Activated CD8-positive, alpha-beta memory T cell treated with anti-CD3 and anti-CD28 coated beads, Interleukin-2, amount 50 U/mL, for 48 hours (primary cell): ENCODE results near the gene RRP12.
"Not testable (repeated sequence)": the region's sequence is repeated elsewhere in the genome, so short reads cannot be mapped to it uniquely, and the experiment has no call there.

ENCODE experiments used
- DNase-seq: peaks from one replicate; pipeline ENCODE4 v3.0.0-alpha.2; 2020

Gene RRP12, protein sequence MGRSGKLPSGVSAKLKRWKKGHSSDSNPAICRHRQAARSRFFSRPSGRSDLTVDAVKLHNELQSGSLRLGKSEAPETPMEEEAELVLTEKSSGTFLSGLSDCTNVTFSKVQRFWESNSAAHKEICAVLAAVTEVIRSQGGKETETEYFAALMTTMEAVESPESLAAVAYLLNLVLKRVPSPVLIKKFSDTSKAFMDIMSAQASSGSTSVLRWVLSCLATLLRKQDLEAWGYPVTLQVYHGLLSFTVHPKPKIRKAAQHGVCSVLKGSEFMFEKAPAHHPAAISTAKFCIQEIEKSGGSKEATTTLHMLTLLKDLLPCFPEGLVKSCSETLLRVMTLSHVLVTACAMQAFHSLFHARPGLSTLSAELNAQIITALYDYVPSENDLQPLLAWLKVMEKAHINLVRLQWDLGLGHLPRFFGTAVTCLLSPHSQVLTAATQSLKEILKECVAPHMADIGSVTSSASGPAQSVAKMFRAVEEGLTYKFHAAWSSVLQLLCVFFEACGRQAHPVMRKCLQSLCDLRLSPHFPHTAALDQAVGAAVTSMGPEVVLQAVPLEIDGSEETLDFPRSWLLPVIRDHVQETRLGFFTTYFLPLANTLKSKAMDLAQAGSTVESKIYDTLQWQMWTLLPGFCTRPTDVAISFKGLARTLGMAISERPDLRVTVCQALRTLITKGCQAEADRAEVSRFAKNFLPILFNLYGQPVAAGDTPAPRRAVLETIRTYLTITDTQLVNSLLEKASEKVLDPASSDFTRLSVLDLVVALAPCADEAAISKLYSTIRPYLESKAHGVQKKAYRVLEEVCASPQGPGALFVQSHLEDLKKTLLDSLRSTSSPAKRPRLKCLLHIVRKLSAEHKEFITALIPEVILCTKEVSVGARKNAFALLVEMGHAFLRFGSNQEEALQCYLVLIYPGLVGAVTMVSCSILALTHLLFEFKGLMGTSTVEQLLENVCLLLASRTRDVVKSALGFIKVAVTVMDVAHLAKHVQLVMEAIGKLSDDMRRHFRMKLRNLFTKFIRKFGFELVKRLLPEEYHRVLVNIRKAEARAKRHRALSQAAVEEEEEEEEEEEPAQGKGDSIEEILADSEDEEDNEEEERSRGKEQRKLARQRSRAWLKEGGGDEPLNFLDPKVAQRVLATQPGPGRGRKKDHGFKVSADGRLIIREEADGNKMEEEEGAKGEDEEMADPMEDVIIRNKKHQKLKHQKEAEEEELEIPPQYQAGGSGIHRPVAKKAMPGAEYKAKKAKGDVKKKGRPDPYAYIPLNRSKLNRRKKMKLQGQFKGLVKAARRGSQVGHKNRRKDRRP (N-terminal part only)

DNA sequence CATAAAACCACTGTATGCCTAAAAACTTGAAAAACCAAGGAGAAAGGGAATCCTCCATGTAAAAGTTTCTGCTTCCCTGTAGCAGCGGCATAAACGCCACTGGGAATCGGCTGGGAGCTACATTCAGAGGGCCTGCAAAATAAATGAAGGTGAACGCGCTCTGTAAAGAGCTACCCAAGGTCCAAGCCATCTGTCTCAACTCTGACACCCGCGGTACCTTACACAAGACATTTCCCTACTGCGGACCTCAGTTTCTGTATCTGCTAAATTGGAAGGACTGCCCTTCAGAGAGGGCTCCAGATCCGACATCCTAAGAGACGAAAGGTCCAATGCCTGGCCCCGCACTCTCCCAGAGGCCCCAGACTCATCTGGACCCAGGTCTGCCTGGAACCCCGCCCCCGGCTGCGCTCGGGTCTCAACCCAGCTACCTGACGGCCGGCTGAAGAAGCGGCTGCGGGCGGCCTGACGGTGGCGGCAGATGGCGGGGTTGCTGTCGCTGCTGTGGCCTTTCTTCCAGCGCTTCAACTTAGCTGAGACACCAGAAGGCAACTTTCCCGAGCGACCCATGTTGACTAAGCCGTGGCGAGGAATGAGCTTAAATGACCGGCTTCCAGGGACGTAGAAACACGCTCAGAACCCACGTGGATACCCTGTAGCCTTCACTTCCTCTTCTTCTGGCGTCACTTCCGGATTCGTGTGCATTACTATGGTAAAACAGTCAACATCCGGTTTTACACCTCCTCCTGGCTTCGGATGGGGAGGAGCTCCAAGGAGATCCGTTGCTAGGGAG lies at the start of gene RRP12:
TSS of gene RRP12 (minus strand) at position 676 of the 790 bp plus-strand sequence. CDS start at position 567, 109 bp downstream.
- DNase-seq = peak; percentile 84

DNA sequence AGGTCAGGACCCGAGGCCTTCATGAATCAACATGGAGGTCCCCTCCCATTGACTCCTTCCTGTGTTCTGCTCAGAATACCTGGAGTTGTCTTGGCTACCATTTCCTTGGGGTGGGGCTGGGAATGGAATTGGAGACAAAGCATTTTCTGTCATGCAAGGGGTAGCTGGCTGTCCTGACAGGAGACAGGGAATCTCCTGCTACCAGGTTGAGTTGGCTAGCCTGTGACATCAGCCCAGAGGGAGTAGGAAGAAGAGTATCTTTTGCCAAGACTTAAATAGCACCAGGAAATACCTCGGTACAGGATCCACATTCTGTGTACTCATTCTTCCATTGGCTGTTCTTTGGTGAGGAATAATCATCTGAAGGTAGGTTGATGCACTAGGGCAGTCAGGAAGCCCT lies 49.7 kb upstream of the RRP12 start:
- no peak for DNase-seq

DNA sequence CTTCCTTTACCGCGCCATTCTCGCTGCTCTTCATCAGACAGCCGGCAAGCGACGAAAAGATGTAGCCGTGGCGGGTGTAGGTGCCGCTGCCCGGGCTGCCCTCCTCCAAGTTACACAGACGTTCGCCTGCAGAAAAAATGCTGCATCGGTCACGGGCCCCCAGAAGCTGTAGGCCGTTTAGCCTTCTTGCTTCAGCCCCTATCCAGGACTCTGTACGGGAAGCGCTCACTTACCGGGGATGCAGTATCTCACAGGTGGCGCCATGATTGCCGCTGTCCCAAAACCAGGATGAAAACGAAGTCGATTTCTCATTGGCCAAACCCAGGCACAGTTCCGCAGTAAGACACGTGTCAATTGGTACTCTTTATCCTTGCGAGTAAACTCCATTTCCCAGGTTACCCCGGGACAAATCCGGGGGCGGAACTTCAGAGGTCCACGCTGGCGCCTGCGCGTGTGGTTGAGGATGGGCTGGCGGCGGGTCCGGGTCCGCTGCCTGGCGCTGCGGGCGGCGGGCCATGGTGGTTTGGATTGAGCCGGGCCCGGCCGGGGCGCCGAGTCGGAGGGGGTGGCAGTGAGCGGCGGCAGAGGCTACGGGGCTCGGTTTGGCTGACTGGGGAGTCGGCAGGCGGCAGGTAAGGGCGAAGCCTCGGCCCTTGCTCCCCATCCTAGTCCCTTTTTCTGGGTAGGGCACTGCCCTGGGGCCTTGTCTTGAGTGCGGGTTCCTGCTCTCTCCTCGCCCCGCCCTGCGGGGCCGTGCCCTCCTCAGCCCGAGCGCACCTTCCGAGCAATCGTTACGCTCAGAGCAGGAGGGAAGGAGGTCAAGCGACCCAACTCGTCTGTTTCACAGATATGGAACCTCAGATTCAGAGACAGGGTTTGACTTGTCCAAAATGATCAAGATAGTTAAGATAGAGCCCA lies 44.8 kb upstream of the RRP12 start, which contains the start of the genes EXOSC1 and ZDHHC16:
TSS of gene EXOSC1 (minus strand) at position 285 of the 918 bp plus-strand sequence. CDS start at position 264, 21 bp downstream.
TSS of gene ZDHHC16 (plus strand) at position 454 of the 918 bp plus-strand sequence. CDS start 5,501 bp downstream, outside the sequence.
- DNase-seq = peak; percentile 92

DNA sequence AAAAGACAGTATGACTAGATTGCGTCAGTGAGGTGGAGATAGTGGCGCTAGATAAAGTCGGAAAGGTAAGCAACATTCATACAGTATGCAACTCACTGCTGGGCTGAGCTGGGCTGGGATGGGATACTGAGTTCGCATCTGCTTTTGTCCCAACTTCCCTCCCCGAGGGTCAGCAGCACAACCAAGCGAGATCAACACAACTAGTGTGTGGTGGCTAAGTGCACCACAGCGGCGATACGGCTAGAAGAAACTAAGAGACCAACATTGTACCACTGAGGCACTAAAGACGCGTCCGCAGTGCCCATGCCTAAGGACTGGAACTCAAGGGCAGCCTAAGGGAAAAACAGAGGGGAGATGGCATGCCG lies 44.2 kb upstream of the RRP12 start:
- peak; percentile 61 for DNase-seq

DNA sequence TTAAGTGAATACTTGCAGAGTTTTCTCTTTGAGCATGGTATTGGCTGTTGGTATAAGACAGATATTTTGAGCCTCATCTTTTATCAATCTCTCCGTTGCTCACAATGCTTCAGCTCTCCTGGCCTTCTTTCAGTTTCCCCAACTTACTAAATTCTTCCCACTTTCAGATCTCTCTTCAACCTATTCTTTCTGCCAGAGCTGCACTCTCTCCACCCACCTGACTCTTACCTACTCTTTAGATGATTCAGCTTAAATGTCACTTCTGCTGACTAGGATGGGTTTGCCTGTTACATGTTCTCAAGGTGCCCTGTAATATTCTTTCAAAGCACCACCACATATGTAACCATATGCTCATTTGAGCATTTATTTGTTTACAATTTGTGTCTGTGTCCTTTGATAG lies 43.1 kb upstream of the RRP12 start:
- no peak for DNase-seq

DNA sequence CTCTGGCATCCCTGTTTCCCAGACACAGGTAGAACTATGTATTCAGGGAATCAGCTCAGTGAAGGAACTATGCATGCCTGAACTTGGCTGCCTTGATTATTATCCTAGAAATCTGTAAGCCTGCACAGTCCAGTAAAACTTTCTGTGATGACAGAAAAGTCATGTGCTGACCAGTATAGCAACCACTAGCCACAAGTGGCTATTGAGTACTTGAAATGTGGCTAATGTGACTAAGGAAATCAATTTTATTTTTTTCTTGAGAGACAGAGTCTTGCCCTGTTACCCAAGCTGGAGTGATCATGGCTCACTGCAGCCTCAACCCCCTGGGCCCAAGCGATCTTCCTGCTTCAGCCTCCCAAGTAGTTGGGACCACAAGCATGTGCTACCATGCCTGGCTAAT lies 41.1 kb upstream of the RRP12 start:
- no peak for DNase-seq

DNA sequence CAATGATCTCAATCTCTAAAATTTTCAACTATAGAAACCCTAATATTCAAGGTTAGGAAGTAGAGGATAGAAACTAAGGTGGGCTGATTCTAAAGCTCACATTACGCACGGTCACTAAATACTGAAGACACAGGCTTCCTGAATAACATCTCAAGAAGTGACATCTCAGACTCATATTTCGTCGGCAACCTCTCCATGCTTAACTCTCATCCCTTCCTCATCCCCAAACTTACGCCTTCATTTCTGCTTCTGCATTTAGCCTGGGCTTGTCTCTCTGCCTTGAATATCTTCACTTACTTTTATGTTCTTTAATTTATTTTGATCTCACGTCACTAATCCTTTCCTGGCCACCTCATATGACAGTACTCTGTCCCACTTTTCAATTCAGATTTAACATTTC lies 34.1 kb upstream of the RRP12 start:
- no peak for DNase-seq

DNA sequence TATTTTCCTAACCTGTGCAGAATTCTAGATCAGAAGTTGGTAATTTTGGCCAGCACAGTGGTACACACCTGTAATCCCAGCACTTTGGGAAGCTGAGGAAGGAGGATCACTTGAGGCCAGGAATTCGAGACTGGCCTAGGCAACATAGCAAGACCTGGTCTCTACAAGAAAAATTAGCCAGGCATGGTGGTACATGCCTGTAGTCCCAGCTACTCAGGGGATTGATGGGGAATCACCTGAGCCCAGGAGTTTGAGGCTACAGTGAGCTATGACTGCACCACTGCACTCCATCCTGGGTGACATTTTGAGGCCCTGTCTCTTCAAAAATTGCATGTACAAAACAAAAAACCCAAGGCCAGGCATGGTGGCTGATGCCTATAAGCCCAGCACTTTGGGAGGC lies 33.4 kb upstream of the RRP12 start:
- no peak for DNase-seq

DNA sequence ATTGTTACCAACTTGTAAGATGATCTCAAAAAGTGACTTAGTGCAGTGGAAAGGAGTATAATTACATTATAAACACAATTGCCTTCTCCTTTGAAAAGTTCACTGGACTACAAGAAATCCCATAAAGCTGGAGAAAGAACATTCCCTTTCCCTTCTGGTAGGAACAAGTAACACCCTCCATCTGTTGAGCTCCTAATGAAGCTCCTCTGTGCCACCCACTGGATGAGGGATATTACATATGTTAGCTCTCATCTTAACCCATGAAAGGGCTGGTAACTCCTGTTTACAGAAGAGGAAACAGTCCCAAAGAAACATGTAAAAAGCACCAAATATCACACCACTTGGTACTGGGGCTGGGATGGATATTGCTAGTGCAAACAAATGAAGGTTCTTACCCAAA lies 32.9 kb upstream of the RRP12 start:
- DNase-seq = no peak

DNA sequence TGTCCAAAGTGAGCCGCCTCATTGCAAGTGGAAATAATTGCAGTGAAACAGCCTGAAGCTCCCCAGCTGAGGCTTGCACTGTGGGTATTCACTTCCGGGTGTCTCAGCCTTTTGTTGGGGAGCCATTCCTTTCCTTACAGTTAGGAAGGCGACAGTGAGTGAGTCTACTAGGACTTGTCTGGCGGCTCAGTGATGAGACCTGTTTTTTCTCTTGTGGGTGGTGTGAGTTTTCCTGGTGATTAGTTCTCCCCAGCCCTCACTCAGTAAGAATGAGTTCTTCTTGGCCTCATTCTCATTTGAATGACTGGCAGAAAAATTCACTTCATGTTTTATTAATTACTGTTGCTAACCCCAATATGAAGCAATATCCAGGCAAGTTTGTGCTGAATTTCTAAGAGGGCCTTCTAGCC lies 27.4 kb upstream of the RRP12 start:
- no peak for DNase-seq

DNA sequence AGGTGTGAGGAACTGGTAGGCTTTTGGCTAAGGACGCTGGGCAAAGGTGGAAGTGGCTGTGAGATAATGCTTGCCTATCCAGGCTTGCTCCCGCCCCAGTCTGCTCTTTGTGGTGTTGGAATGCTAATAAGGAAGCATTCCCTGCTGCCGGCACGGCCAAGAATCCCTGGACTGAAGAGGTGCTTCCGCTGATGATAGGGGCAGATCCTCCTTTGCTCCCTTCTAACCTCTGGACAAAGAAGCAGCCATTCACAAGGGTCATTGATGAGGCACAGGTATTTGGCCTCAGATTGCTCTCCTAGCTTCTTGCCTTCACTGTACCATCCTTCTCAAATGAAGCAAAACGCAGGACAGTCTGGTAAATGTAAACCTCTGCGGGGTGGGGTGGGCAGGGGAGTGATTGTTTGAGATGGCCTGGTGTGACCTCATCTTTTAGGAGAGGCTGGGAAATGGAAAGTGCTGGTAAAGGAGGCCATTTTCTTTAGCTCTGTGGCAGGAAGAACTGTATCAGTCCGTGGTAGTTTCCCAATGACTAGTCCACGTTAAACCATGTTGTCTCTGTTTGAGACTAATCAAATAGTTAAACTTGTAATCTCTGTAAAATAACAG lies 26.5 kb upstream of the RRP12 start:
- DNase-seq = no peak

DNA sequence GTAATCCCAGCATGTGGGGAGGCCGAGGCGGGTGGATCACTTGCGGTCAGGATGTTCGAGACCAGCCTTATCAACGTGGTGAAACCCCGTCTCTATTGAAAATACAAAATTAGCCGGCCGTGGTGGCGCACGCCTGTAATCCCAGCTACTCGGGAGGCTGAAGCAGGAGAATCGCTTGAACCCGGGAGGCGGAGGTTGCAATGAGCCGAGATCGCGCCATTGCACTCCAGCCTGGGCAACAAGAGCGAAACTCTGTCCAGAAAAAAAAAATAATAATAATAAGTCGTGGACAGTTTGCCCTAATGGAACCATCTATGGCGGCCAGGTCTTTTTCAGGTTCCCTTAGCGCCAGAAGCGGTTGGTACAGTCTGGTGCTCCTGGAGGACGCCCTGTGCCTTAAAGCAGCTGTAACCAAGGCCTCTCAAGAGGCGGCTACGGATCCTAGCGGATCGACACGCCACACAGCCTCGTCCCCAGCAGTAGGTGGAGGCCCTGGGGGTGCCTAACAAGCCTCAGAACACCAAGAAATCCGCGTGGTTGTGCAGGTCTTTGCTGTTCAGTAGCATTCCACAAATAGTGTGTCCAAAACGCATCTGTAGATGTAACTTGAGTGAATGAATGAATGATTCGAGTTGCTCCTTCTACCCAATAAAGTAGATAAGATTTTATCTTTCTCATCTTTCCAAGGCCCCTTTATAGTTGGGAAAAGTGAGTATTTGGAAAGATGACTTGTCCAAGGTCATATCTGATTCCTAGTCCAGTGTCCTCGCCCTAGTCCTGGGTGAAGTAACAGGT lies 25.8 kb upstream of the RRP12 start:
- peak; percentile 67 for DNase-seq

DNA sequence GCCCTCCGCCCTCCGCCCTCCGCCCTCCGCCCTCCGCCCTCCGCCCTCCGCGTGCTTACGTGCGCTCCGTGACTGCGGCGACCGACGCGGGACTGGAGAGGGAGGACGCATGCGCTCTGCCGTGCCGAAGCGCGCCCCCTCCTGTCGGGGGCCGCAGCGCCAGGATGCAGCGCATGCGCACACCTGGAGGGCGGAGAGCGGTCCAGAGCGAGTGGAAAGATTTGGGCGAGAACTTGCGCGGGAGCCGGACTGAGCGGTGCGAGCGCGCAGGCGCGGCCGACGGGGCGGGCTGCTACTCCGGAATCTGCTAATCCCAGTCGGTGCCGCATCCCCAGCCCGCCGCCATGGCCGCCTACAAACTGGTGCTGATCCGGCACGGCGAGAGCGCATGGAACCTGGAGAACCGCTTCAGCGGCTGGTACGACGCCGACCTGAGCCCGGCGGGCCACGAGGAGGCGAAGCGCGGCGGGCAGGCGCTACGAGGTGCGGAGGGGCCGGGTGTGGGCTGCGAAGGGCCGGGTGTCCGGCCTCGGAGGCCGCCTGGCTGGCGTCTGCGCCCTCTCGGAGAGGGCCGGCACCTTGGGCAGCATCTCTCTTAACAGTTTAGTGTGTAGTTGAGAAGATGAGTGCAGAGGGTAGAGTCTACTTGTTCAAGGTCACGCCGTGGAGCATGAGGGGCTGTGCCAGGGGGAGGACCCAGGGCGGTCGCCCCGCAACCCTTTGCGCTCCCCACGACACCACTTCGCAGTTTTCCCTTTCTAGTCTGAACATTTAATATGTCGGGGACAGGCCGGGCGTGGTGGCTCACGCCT lies 25.0 kb upstream of the RRP12 start, which contains the start of gene PGAM1:
TSS of gene PGAM1 (plus strand) at position 228 of the 812 bp plus-strand sequence. CDS start at position 345, 117 bp downstream.
- peak; percentile 98 for DNase-seq

DNA sequence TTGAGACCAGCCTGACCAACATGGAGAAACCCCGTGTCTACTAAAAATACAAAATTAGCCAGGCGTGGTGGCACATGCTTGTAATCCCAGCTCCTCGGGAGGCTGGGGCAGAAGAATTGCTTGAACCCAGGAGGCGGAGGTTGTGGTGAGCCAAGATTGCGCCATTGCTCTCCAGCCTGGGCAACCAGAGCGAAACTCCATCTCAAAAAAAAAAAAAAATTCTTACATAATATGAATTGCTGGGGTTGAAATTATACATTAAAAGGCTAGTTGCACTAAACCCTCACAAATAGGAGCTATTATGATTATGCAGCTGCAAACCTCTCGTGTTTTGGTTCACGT lies 22.6 kb upstream of the RRP12 start:
- DNase-seq = not testable (repeated sequence)

DNA sequence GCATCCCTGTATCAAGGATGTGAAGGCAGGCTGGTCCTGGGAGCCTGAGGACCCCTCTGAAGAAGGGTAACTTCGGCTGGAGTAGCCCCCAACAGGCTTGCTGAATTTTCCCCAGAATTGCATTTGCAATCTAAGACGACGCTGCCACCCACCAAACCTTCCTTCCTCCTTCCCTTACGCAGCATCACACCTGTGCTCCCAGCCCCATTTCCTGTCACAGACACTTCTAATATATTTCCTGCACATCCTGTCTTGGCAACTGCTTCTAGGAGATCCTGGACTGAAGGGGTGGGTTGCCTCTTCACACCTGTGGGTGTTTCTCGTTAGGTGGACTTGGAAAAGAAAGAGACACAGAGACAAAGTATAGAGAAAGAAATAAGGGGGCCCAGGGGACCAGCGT lies 15.4 kb upstream of the RRP12 start:
- no peak for DNase-seq

DNA sequence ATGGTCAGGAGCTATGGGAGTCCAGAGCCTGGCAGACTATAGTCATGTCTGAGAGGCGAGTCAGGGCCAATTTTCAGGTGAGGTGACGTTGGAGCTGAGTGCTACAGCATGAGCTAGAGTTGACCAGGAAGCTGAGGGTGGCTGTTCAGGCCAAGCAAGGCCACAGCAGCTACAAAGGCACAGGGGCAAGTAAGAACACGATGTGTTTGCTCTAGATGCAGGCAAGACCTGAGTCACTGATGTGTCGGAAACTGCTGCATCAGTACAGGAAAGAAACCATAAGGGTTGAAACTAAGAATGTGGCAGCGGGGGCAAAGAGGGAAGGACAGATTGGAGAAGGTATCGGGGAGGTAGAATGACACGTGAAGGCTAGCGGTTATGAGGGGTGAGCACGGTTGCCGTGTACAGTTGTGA lies 11.8 kb upstream of the RRP12 start:
- DNase-seq = peak; percentile 78

DNA sequence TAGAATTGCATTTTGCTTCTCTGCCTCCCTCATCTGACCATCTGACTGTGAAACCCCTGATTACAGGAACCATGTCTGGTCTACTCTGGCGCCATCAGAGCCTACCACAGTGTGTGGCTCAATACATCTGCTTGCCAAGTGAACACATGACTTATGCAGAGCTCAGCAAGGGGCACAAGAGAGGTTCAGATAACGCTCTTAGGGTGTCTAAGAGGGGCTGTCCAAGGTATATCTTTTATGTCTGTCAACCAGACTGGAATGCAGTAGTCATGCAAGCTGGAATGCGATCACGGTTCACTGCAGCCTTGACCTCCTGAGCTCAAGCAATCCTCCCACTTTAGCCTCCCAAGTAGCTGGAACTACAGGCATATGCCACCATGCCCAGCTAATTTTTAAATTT lies 10.3 kb upstream of the RRP12 start:
- DNase-seq = no peak

DNA sequence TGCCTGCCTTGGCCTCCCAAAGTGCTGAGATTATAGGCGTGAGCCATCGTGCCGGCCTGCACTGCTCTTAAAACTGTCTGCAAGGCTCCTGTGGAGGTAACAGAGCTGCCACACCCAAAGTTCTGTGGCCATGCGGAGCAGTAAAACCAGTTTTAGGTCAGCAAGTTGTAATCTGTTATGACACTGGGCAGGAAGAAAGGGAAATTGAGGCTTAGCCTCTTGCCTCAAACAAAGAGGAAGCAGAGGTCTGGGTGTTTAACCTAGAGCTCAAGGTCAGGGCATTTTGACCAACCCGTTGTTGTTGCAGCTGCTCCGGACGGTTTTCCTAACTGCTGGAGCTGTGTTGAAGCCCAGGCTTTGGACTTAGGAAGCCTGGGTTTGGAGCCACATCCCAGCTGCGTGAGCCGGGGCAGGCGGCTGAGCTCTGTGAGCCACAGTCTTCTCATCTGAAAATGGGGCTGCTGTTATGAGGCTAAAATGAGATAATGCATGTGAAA lies 7.4 kb upstream of the RRP12 start:
- DNase-seq = no peak

DNA sequence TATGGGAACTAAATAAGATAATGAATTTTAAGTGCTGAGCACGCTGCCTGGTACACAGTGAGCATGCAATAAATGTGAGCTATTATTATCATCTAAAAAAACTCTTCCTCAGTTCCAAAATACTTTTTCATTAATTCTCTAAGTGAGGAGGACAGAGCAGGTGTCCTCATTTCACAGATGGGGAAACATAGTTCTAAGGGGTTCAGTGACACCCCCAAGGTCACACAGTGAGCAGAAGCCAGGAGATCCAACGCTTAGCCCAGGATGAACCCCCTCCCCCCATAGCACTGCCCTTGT lies 6.8 kb upstream of the RRP12 start:
- no peak for DNase-seq
